GM19328 (cell line): ENCODE results near the gene FAM170B.

Experiments
- ATAC-seq: cut with Tn5 transposase; IDR thresholded peaks from one replicate; pipeline ENCODE4 v1.9.1; 2021; ENCODE audit warnings: mild to moderate bottlenecking, moderate library complexity; ENCODE audit not compliant: unreplicated experiment

FAM170B gene

DNA sequence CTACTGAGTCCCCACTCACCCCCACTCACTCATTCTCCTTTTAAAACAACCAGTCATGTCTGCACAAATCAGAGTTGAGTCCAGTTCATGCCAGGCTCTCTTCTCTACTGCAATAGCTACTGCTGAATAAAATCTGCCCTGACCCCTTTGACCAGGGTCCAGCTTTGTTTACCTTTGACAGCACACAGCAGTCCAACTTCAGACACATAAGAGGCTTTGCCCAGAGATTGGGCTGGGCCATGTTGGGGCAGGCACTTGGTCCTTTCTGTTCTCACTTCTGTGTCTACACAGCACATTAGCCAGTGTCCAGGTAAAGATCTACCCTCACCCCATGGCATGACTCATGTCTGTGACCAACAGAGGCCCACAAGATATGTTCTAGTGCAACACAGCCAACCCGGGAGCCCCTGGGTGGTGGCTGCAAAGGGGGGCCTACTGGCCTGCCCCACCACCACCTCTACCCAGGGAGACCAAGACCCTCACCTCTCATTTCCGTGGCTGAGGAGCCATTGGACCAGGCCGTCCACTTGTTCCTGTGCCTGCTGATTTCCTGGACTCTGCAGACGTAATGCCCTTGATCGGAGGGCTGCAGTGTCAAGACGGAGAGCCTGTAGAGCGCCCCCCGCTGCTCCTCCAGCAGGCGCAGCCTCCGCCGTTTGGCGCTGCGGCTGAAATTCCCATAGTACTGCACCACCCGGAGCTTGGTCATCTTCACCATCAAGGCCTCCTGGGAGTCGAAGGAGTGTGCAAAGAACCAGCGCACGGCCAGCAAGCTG is 26.5 kb downstream of the FAM170B start:
- ATAC-seq, result no peak

DNA sequence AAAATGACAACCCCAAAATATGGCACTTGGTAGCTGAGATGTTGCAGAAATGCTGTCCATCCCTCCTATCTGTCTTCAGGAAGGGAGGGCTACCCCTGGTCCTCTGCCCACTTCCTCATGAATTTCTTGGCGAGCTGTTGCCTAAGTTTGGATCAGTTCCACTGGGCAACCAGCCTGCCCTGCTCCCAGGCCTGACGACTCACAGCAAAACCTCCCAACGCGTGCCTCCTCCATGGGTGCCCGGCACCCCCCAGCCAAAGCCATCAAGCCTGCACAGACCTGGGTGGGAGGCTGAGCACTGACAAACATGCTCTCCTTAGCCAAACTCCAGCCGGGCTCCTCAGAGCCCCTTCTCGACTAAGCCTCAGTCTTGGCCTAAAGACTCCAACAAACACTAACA is 27.4 kb downstream of the FAM170B start:
- no peak for ATAC-seq

DNA sequence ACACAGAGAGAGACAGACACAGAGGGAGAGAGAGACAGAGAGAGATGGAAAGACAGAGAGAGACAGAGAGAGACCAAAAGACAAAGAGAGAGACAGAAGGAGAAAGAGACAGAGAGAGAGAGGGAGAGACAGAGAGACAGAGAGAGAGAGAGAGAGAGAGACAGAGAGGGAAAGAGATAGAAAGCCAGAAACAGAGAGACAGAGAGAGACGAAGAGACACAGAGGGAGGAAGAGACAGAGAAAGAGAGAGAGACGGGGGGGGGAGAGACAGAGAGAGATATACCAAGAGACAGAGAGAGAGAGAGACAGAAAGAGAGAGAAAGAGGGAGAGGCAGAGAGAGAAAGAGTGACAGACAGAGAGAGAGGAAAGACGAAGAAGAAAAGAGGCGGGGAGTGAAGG is 28.7 kb downstream of the FAM170B start:
- ATAC-seq, result no peak

DNA sequence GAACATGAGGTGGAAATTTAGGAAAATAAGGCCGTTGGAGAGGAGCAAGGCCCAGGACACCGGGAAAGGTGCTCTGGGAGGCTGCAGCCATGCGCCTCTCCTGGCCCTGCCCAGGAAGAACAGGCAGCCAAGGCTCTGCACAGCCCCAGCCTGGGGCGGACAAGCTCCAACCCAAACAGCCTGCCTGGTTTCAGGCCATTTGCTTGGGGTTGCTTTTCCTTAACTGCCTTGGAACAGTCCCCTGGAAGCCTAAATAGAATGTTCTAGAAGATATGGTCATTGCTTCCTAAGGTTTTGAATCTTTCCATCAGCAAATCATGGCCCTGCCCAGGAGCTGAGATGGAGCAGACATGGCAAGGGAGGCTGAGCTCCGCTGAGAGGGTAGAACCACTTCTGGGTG is 29.5 kb downstream of the FAM170B start:
- no peak for ATAC-seq

DNA sequence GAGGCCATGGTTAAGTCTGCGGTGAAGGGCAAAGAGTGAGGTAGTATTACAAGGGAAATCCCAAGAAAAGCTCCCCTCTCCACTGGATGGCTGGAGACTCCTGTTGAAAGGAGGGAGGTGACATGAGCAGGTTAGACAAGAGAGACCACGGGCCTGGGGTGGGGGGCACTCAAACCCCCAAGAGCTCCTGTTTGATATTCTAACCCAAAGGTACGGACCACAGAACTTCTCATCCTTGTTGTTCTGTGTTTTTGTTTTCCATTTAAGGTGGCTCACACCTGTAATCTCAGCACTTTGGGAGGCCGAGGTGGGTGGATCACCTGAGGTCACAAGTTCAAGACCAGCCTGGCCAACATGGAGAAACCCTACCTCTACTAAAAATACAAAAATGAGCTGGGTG is 30.1 kb downstream of the FAM170B start:
- ATAC-seq, result no peak

DNA sequence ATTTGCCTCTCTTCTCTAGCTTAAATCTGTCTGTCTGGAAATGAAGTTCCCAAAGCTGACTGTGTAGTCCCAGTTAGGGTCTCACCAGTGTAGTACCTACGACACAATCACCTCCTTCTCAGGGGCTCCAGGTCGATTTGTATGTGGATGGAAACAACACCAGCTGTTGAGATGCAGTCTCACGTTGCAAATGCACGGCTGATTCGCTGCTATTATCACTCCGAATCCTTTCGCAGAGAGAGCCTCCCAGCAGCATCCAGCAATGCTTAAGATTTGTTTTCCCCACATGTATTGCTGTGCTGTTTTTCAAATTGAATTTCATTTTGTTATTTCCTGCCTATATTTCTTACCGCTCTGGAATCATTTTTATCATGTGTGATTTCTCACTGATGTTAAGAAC is 34.8 kb downstream of the FAM170B start:
- ATAC-seq, result no peak

DNA sequence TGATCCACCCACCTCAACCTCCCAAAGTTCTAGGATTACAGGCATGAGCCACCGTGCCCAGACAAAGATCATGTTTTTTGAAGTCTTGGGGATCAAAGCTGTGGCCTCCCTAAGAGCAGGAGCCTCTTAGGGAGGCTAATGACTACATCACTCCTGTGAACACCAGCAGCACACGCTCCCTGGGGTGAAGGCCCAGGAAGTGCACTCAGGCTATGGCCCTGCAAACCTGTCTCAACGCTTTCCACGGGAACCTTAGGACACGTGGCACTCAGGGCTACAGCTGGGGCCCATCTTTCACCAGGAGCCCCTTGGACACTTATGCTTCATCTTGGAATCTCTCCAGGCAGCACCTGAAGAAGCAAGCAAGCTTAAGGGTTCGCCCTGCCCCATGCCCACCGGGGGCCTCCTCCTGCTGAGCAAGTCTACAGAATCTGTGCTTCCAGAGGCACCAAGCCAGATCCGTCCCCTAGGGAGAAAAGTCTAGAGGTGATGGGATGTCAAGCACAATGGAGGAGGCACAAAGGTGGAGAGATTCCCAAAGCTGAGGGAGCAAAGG is 36.9 kb downstream of the FAM170B start:
- no peak for ATAC-seq

DNA sequence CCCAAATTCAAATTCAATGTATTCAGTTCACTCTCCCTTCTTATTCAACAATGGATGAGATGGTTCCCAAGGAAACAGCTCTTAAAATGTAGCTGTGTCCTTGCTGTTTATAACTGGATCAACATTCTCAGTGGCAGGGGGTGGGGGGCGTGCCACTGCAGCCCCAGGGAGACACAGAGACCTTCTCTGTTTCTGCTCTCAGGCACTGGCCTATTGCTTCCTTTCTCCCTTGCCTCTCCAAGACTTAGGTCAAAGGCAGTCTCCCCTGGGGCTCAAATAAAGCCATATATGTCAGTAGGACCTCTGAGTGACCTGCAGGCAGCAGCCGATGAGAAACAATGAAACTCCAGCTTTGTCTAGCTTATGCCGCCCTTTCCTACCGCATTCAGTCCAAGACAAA is 39.2 kb downstream of the FAM170B start:
- no peak for ATAC-seq

DNA sequence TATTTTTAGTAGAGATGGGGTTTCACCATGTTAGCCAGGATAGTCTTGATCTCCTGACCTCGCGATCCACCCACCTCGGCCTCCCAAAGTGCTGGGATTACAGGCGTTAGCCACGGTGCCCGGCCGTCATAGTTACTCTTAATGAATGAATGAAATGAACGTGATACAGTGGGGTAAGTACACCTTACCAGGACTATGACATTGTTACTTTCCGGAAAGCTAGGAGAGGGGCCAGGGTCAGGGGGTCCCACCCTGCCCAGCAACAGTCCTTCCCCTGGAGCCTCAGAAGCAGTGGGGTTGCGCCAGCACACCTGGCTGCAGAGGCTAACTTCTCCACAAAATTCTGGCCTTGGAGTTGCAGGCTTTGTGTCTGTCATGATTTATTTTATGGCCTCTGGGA is 39.9 kb downstream of the FAM170B start:
- no peak for ATAC-seq

DNA sequence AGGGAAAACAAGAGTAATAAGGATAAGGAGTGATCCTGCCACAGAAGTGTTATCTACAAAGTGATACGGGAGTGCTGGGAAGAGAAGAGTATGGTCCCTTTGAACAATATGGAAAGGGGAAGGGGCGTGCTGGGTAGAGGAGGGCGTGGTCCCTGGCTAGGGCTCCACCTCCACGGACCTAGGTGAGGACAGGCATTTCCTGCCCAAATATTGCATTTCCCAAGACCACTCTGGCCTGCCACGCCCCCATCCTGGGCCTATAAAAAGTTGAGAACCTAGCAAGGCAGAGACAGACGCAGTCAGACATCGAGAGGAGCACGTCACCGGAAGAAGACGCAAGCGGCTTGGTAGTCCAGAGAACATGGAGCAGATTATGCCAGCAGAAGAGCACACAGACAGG is 41.3 kb downstream of the FAM170B start:
- ATAC-seq, result no peak

DNA sequence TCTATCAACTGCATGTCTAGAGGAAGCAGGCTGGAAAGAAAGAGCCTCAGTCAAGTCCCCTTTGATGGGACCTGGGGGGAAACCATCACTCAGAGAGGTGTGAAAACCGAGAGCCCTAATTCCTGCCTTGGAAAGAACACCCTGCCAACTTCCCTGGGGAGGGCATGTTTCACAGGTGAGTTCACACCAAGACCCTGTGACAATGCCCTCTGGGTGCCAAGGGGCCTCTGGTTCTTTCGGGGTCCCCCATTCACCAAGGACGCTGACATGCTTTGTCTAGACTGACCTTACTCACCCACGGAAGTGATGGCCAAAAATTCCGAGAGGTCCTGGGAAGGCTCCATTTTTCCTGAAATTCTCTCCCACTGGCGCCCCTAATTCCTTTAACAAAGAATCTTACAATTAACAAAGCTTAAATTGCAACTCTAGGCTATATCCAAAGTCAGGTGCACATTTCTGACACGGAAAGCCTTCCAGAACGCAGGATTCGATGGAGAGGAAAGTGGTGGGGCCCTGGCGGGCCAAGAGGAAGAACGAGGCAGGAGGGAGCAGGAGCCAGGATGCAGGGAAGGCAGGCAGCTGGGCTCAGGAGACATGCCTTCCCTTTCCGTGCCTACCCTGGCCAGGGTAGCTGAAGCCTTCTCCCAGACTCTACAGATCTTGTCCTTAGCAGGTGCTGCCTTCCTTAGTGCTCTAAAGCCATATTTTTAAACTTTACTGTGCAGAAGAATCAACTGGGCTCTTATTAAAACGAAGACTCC is 42.2 kb downstream of the FAM170B start:
- ATAC-seq, result no peak

DNA sequence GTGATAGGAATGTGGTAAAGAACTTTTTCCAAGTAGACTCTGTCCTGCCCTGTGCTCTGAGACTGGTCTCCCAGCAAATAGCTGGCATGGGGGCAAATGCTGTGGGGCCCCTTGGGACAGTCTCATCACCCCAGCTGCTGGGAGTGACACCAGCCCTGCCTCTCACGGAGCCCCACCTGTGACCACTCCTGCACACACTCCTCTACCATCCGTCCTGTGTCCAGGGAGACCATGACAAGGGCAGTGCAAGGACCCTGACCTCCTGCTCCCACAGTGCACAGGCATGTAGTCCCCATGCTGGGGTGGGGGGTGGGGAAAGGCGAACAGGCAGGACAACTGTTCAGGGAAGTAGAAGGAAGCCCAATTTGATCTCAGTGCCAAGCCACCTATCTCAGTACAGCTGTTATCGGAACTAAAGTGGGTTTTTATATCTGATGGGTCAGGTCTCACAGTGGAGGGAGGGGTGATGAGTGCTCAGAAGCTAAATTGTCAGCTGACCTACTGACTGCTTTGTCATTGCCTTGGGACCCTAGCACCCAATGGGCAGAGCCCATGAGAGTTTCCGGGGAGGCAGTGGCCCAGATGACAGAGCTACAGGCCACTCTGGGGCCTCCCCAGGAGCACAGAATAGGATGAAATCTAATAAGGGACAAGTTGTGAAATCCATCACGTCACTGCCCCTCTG is 43.0 kb downstream of the FAM170B start:
- no peak for ATAC-seq

DNA sequence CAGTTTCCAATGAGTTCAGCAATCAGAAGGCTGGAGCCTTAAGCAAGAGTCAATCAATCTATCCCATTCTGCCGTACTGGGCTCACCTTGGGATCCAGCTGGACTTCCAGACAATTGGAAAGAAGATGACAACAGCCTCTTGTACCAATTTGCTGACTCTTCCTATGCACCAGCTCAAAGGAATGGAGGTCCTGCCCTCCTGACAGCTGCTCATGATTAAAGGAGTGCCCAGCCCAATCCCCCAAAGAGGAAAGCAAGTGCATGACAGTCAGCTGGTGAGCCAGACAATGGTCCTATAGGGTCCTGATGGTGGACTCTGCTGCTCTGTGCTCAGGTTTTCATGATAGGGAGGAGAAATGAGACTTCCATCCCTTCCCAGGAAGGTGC is 43.6 kb downstream of the FAM170B start:
- ATAC-seq, result no peak

DNA sequence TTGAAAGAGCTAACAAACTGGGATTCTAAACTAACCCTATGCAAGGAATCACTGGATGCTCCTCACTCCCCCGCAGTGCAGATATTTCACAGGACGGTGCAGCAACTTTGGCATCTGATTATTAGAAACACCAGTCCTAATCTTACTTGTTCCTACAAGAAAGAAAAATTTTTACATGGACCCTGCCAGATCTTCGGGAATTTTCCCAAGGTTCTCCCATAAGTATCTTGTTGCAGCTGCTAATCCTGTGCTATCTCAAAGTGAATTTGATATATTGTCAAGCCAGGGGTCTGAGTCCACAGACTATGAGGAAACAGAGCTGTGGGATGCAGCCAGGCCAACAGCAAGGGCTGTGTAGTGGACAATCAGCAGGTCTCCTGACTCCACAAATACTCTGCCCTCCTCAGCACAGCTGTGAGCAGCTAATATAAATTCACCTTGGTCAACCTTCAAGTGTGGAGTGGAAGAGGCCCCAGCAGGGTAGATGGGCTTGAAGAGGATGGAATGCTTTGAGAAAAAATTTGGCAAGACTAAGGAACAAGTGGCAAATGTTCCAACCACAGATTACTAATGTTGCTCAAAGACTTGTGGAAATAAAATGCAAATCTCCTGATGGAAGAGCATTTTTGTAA is 44.1 kb downstream of the FAM170B start:
- ATAC-seq, result no peak

DNA sequence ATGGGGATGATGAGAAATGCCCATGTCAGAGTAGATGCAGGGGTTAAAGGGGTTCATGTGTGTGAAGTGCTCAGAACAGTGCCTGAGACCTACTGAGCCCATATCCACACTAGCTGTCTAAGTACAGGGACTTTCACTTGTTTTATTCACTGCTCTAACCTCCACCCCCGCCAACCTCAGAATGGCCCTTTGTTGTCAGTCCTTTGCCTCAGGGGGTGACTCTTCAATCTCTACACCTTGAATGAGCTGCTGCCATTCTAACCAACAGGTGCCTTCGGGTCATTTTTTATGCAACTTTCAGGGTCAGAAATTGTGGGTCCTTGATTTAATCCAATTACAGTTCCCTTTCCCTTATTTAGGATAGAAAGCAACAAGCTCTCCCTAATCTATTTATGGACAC is 44.7 kb downstream of the FAM170B start:
- ATAC-seq, result no peak

DNA sequence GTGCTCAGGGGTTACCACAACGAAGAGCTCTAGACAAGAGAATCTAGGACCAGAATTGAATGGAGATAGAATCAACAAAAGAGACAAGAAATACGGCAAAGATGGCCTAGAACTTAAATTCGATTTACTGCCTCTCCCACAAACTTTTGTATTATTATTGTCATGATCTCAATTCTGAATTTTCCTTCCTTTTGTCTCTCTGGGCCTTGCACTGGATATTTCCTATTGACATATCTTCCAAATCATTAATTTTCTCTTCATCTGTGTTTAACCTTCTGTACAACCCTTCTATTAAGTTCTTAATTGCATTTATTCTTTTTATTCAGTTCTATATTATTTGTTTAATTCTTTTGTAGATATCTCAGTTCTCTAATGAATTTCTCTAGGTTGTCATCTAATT is 46.9 kb downstream of the FAM170B start:
- no peak for ATAC-seq

DNA sequence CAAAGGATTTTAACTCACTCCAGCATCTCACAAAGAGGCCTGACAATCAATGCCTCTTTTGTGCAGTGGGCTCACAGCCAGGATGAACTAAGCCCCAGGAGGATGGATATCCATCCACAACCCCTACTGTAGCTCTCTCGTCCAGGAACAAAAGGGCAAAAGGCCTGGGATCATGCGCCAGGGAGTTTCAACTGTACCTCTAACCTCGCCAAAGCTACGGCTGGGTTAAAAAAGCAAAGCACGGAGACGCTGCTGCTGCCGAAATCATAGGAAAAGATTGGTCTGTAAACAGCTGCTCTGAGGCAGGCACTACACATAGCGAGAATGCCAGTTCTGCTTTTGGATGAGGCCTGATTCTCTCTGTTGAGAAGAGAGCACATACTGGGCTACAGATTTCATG is 50.6 kb downstream of the FAM170B start:
- no peak for ATAC-seq

DNA sequence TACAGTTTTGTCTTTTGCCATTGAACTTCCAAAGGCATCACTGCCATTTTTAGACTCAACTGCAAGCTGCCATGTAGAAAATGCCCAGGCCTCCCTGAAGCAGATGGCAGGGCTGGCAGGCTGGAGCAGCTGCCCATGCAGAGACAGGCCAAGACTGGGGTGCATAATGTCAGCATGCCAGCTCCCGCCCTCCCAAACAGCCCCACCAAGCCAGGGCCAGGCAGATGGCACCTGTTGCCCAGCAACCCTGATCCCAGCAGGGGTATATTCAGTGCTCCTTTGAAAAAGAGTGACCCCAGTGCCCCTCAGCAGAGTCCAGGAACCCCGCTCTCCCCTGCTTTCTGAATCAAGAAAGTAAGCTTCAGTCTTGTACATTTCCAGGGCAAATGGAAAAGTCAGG is 51.1 kb downstream of the FAM170B start:
- no peak for ATAC-seq

DNA sequence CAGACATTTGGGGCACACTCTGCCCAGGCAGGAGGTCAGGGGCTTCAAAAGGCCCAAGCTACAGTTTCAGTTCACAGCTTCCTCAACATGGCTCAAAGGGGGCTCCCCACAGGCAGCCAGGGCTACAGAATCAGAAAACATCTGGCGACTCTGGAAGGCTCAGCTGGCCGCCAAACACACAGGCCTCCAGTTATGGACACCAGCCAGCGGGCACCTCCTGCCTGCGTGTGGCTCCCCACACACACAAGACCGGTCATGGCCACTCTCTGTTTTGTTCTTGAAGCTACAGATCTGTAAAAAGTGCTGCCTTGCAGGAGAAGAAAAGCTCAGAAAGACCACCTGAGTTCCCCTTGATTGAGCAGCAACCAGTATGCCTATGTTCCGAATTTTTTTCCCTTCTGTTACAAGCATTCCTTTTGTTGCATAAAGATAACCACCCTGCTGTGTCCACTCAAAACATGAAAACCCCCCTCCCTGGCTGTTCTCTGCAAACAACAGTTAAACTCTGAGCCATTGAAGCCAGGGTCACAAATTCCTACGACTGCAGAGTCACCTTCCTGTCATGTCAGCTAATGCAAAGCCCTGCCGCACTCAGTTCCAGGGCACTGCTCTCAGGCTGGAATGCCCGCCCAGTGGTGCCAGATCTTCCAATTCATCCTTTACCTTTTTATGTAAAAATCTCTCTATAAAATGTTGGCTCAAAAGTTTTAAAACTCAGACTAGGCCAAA is 52.1 kb downstream of the FAM170B start:
- no peak for ATAC-seq
